IPS-18a (cell line): Measurements from ENCODE around the gene CHD2.
"Not testable (repeated sequence)": the region's sequence is repeated elsewhere in the genome, so short reads cannot be mapped to it uniquely, and the experiment has no call there.

Source experiments
- H3K27ac ChIP-seq: one replicate; pipeline ENCODE4 v1.5.1; 2013; ENCODE audit warnings: low read length
- H3K27me3 ChIP-seq: one replicate; pipeline ENCODE4 v1.6.1; 2013; ENCODE audit warnings: mild to moderate bottlenecking, low read length; ENCODE audit not compliant: control insufficient read depth, insufficient read depth
- H3K36me3 ChIP-seq: one replicate; pipeline ENCODE4 v1.6.1; 2013; ENCODE audit warnings: low read depth, low read length; ENCODE audit not compliant: control insufficient read depth
- H3K4me1 ChIP-seq: one replicate; pipeline ENCODE4 v1.6.1; 2013; ENCODE audit warnings: low read depth, low read length; ENCODE audit not compliant: control insufficient read depth
- H3K4me3 ChIP-seq: one replicate; pipeline ENCODE4 v1.5.1; 2013; ENCODE audit warnings: low read length
- H3K9ac ChIP-seq: one replicate; pipeline ENCODE4 v1.6.1; 2013; ENCODE audit warnings: mild to moderate bottlenecking, low read length, moderate library complexity
- H3K9me3 ChIP-seq: one replicate; pipeline ENCODE4 v1.6.1; 2013; ENCODE audit warnings: low read depth, low read length; ENCODE audit not compliant: control insufficient read depth

The CHD2 gene

GRCh38 chr15:92907896-92908712, 8.0 kb downstream of the CHD2 start:
- no peak overlapping the region for H3K9ac ChIP-seq
- H3K27ac ChIP-seq: no peak overlapping the region
- H3K27me3 ChIP-seq: no peaks in the 10 kb centered on the region
- H3K4me3 ChIP-seq: no peak overlapping the region
- peaks cover 41% of the 10 kb centered on the region for H3K4me1 ChIP-seq
- no peaks in the 10 kb centered on the region for H3K9me3 ChIP-seq
- H3K36me3 ChIP-seq: peaks cover 8% of the 10 kb centered on the region

DNA sequence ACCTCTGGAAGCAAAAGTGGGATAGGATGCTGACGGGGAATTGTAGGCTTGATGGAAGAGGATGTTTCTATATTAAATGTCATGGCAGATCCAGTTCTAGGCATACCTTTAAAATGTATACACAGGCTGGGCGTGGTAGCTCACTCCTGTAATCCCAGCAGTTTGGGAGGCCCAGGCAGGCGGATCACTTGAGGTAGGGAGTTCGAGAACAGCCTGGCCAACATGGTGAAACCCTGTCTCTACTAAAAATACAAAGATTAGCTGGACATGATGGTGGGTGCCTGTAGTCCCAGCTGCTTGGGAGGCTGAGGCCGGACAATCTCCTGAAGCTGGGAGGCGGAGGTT, 8.6 kb downstream of the CHD2 start:
- Histone ChIP-seq H3K27ac (no peak overlapping the region), H3K9ac (no peak overlapping the region), H3K27me3 (no peaks in the 10 kb centered on the region), H3K36me3 (peaks cover 8% of the 10 kb centered on the region), H3K9me3 (no peaks in the 10 kb centered on the region), H3K4me1 (peaks cover 39% of the 10 kb centered on the region), H3K4me3 (no peak overlapping the region)

DNA sequence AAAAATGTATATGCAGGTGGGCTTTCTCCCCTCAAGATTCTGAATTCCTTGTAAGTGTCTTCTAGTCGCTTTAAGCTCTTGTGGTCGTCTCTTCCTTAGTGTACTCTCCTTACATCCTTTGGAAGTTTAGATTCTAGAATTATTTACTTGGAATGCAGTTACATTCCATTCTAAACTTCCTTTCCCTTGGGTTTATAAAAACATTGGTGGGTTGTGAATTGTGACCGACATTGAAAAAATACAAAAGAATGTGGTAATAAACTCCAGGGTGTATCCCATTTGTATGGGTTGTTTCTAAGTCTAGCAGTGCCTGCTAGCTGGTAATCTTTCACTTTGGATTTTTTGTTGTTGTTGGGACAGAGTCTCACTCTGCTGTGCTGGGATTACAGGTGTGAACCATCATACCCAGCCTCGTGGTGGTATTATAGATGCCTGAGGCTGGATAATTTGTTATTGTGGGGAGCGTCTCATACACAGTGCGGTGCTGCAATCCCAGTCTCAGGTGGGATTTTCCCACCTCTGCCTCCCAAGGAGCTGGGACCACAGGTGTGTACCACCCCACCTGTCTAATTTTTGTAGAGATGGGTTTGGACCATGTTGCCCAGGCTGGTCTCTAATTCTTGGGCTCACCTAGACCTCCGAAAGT, 9.1 kb downstream of the CHD2 start:
- H3K36me3 ChIP-seq: peaks cover 8% of the 10 kb centered on the region
- H3K4me3 ChIP-seq: no peak overlapping the region
- H3K27ac ChIP-seq: no peak overlapping the region
- H3K27me3 ChIP-seq: no peaks in the 10 kb centered on the region
- H3K4me1 ChIP-seq: peaks cover 43% of the 10 kb centered on the region
- H3K9me3 ChIP-seq: no peaks in the 10 kb centered on the region
- H3K9ac ChIP-seq: no peak overlapping the region

DNA sequence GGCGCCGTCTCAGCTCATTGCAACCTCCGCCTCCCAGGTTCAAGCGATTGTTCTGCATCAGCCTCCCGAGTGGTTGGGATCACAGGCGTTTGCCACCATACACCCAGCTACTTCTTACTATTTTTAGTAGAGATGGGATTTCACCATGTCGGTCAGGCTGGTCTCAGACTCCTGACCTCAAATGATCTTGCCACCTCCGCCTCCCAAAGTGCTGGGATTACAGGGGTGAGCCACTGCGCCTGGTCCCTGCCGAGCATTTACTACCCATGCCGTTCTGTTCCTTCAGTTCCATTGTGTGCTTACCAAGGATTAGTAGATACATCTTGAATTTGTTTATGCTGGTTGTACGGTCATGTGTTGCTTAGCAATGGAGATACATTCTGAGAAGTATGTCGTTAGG, 10.3 kb downstream of the CHD2 start:
- Histone ChIP-seq H3K4me3 (no peak overlapping the region), H3K9me3 (no peaks in the 10 kb centered on the region), H3K27me3 (no peaks in the 10 kb centered on the region), H3K36me3 (peaks cover 8% of the 10 kb centered on the region), H3K27ac (no peak overlapping the region), H3K4me1 (peaks cover 40% of the 10 kb centered on the region), H3K9ac (no peak overlapping the region)

GRCh38 chr15:92914103-92914499, 14.0 kb downstream of the CHD2 start:
- Histone ChIP-seq H3K27ac (no peak overlapping the region), H3K4me1 (peaks cover 24% of the 10 kb centered on the region), H3K36me3 (peaks cover 3% of the 10 kb centered on the region), H3K9ac (no peak overlapping the region), H3K4me3 (peak overlapping the region; percentile 10), H3K9me3 (no peaks in the 10 kb centered on the region), H3K27me3 (no peaks in the 10 kb centered on the region)

- no peak overlapping the region for H3K4me3 ChIP-seq
- H3K27me3 ChIP-seq: no peaks in the 10 kb centered on the region
- no peak overlapping the region for H3K27ac ChIP-seq
These were observed 14.7 kb downstream of the CHD2 start for GRCh38 chr15:92914768-92915221.

GRCh38 chr15:92915766-92916435, 15.8 kb downstream of the CHD2 start:
- Histone ChIP-seq H3K4me1 (peaks cover 25% of the 10 kb centered on the region), H3K9ac (no peak overlapping the region), H3K9me3 (no peaks in the 10 kb centered on the region), H3K27ac (no peak overlapping the region), H3K4me3 (no peak overlapping the region), H3K36me3 (no peaks in the 10 kb centered on the region), H3K27me3 (no peaks in the 10 kb centered on the region)

More at GRCh38 chr15:92914768-92915221, 14.7 kb downstream of the CHD2 start:
- Histone ChIP-seq H3K36me3 (no peaks in the 10 kb centered on the region), H3K4me1 (peaks cover 24% of the 10 kb centered on the region), H3K9ac (no peak overlapping the region), H3K9me3 (no peaks in the 10 kb centered on the region)

DNA sequence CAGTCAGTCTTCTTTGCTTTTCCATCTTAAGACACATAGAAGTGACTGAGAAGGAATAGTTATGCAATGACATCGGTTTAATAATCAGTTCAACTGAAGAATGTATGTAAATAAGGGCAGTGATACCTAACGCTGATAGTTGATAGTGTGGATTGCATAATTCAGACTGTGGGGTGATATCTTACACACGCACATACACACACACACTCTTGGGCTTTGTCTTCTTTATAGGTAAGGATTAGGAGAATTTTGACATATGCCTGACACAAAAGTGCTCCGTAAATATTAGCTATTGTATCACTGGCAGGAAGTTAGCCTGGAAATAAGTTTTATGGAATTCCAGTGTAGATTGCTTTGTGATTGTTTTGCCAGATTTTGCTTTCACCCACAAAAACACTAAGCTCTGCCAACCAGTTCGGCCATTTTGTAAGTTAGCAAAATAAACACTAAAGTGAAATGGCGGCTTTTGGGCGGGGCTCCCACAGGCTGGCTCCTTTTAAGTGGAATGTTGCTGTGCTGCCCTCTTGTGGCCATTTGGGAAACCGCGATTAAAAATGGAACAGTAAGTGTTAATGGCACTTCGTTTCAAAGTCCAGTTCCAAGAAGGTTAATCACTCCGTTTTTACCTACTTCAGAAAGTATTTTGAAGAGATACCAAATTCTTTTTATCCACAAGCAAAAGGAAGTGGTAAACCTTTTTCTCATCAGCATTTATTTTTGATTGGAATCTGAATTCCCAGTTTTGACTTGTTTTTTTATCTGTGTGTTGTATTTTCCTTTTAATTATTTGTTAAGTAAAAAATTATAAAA, 17.7 kb downstream of the CHD2 start:
- H3K36me3 ChIP-seq: no peaks in the 10 kb centered on the region
- no peaks in the 10 kb centered on the region for H3K27me3 ChIP-seq
- no peak overlapping the region for H3K4me3 ChIP-seq
- H3K4me1 ChIP-seq: peaks cover 32% of the 10 kb centered on the region
- peak overlapping the region; percentile 25 for H3K27ac ChIP-seq
- H3K9me3 ChIP-seq: no peaks in the 10 kb centered on the region
- H3K9ac ChIP-seq: no peak overlapping the region

GRCh38 chr15:92918881-92919280, 18.8 kb downstream of the CHD2 start:
- not testable (repeated sequence) for H3K27ac ChIP-seq, H3K36me3 ChIP-seq
- peaks cover 25% of the 10 kb centered on the region for H3K4me1 ChIP-seq

GRCh38 chr15:92920595-92921161, 20.6 kb downstream of the CHD2 start:
- no peaks in the 10 kb centered on the region for H3K27me3 ChIP-seq
- no peaks in the 10 kb centered on the region for H3K9me3 ChIP-seq
- H3K36me3 ChIP-seq: peaks cover 17% of the 10 kb centered on the region
- H3K4me3 ChIP-seq: no peak overlapping the region
- no peak overlapping the region for H3K27ac ChIP-seq
- peaks cover 14% of the 10 kb centered on the region for H3K4me1 ChIP-seq
- no peak overlapping the region for H3K9ac ChIP-seq

More at GRCh38 chr15:92918881-92919280, 18.8 kb downstream of the CHD2 start:
- H3K4me3 ChIP-seq, H3K9ac ChIP-seq, H3K9me3 ChIP-seq, H3K27me3 ChIP-seq: not testable (repeated sequence)
